ENCODE data around the gene FAM187B.

DNA sequence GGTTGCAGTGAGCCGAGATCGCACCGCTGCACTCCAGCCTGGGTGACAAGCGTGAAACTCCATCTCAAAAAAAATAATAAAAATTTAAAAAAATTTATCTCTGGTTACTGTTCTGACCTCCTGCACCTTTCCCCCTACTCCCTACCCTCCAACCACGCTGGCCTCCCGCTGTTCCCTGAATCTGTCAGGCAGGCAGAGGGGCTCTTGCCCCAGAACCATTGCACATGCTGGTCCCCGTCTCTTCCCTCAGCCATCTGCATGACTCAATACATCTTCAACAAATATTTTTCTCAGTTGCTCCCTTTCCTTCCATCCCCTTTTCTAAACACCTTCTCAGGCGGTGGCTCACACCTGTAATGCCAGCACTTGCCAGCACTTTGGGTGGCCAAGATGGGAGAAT lies 1.1 kb upstream of the FAM187B start:
- TF ChIP-seq, protein P1, sequence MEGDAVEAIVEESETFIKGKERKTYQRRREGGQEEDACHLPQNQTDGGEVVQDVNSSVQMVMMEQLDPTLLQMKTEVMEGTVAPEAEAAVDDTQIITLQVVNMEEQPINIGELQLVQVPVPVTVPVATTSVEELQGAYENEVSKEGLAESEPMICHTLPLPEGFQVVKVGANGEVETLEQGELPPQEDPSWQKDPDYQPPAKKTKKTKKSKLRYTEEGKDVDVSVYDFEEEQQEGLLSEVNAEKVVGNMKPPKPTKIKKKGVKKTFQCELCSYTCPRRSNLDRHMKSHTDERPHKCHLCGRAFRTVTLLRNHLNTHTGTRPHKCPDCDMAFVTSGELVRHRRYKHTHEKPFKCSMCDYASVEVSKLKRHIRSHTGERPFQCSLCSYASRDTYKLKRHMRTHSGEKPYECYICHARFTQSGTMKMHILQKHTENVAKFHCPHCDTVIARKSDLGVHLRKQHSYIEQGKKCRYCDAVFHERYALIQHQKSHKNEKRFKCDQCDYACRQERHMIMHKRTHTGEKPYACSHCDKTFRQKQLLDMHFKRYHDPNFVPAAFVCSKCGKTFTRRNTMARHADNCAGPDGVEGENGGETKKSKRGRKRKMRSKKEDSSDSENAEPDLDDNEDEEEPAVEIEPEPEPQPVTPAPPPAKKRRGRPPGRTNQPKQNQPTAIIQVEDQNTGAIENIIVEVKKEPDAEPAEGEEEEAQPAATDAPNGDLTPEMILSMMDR (IDR thresholded peaks at IDR 0.05): no peak
- no peak for TF ChIP-seq POLR2A (IDR thresholded peaks at IDR 0.05)
